Measurements from ENCODE around the gene HYDIN. TPM values are rescaled to one million over a fixed set of nuclear protein-coding genes. Genes with fewer than 3 reads are reported as not detected.
"Not testable (repeated sequence)": the region's sequence is repeated elsewhere in the genome, so short reads cannot be mapped to it uniquely, and the experiment has no call there.

Gene HYDIN
- total RNA-seq, 1 experiment from 2014 or later: 0.50 TPM

GRCh38 chr16:71172481-71173207 is 57.9 kb downstream of the HYDIN start:
- no peak for DNase-seq (ENCODE audit: low read depth, low spot score)
- in situ Hi-C loops (cut with HindIII; ENCODE audit: low pct_unique_long_range_greater_than_20kb, low sequenced_read_pairs): no loop called here

GRCh38 chr16:71161007-71161406 is 69.5 kb downstream of the HYDIN start:
- in situ Hi-C loops (cut with HindIII; ENCODE audit: low pct_unique_long_range_greater_than_20kb, low sequenced_read_pairs): not testable (repeated sequence)

GRCh38 chr16:71157278-71157677 is 73.2 kb downstream of the HYDIN start:
- in situ Hi-C loops (cut with HindIII; ENCODE audit: low pct_unique_long_range_greater_than_20kb, low sequenced_read_pairs); DNase-seq (ENCODE audit: low read depth, low spot score): not testable (repeated sequence)

More at GRCh38 chr16:71161007-71161406, 69.5 kb downstream of the HYDIN start:
- not testable (repeated sequence) for DNase-seq (ENCODE audit: low read depth, low spot score)

- in situ Hi-C loops (cut with HindIII; ENCODE audit: low pct_unique_long_range_greater_than_20kb, low sequenced_read_pairs); DNase-seq (ENCODE audit: low read depth, low spot score): not testable (repeated sequence)
Observed at GRCh38 chr16:71153329-71153728, 77.2 kb downstream of the HYDIN start.

GRCh38 chr16:71151654-71152053 is 78.9 kb downstream of the HYDIN start:
- DNase-seq (ENCODE audit: low read depth, low spot score); in situ Hi-C loops (cut with HindIII; ENCODE audit: low pct_unique_long_range_greater_than_20kb, low sequenced_read_pairs): not testable (repeated sequence)

GRCh38 chr16:71143246-71143645 is 87.3 kb downstream of the HYDIN start:
- DNase-seq (ENCODE audit: low read depth, low spot score); in situ Hi-C loops (cut with HindIII; ENCODE audit: low pct_unique_long_range_greater_than_20kb, low sequenced_read_pairs): not testable (repeated sequence)

DNA sequence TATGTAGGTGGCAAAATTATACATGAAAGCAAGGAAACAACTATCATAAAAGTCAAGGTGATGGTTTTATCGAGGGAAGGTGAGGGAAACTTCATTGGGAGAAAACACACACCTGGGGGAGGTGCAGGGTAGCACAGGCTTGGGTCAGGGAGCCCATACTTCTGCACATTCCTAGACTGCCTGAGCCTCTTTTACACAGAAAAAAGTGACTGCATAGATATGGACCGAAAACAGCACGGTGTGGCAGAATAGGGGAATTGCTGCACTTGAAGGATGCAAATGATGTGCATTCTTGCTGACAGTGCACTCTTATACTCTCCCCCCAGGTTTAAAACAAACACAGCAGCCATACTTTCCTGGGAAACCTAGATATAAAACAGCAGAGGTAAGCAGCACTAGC is 120.0 kb downstream of the HYDIN start:
- in situ Hi-C loops (cut with HindIII; ENCODE audit: low pct_unique_long_range_greater_than_20kb, low sequenced_read_pairs); DNase-seq (ENCODE audit: low read depth, low spot score): not testable (repeated sequence)

DNA sequence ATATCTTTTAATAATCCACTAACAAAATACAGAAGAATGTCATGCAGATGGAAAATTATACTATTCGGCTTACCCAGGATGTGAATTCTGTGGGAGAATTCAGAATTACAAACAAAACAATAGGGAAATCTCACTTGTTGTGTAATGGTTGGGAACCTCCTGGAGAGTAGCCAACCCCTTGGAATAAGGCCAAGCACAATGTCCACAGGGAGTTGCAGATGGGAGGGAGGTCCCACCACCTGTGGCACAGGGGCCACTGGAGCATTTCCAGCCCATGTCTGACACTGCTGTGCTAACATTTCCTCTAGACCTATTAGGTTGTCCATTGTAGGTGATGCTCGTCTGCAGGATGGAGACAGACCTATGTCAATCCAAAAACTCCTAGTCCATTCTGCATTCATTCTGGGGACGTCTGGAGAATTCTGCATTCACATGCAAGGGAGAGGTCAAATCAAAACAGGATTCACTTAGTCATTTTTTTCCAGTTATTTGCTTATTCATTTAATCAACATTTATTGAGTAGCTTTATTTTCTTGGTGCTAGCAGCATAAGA is 120.8 kb downstream of the HYDIN start:
- DNase-seq (ENCODE audit: low read depth, low spot score); in situ Hi-C loops (cut with HindIII; ENCODE audit: low pct_unique_long_range_greater_than_20kb, low sequenced_read_pairs): not testable (repeated sequence)

DNA sequence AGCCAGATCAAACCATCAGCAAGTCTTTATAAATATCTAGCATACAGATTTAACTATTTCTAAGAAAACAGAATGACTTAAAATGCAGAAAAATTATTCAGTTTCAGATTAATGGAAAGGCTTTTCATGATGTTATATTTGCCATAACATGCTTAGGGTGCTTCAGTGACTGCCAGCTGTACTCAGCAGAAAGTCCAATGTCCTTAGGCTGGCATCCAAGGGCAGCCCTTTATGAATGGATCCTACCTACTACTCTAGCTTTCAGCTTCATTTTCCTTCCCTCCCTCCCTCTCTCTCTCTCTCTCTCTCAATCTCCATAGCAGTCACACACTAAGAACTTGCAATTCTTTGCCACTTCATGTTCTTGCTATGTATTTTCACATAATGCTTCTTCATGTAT is 124.6 kb downstream of the HYDIN start:
- in situ Hi-C loops (cut with HindIII; ENCODE audit: low pct_unique_long_range_greater_than_20kb, low sequenced_read_pairs); DNase-seq (ENCODE audit: low read depth, low spot score): not testable (repeated sequence)

DNA sequence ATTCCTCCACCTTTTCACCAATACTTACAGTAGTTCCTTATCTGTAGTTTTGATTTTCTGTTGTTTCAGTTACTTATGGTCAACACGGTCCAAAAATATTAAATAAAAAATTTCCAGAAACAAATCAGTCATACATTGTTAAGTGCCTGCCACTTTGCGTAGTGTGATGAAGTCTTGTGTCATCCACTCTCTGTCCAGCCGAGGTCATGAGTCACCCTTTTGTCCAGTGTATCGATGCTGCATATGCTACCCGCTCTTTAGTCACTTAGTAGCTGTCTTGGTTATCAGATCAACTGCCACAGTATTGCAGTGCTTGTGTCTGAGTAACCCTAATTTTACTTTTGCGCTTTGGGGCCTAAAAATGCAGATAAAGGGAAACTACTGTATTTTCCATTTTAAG is 146.9 kb downstream of the HYDIN start:
- in situ Hi-C loops (cut with HindIII; ENCODE audit: low pct_unique_long_range_greater_than_20kb, low sequenced_read_pairs): not testable (repeated sequence)

DNA sequence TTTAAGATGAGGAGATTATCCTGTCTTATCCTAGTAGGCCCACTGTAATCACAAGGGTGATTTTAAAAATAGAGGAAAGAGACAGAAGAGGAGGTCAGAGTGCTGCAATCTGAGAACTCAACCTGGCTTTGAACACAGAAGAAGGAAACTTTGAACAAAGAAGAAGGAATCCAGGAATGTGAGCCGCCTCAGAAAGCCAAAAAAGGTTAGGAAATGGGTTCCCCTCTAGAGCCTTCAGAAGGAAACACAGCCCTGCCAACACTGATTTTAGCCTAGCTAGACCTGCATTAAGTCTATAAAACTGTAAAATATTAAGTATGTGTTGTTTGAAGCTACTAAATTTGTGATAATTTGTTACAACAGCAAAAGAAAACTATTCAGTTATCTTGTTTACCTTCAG is 149.7 kb downstream of the HYDIN start:
- in situ Hi-C loops (cut with HindIII; ENCODE audit: low pct_unique_long_range_greater_than_20kb, low sequenced_read_pairs); DNase-seq (ENCODE audit: low read depth, low spot score): not testable (repeated sequence)

More for the DNA sequence above, 146.9 kb downstream of the HYDIN start:
- DNase-seq (ENCODE audit: low read depth, low spot score): not testable (repeated sequence)

DNA sequence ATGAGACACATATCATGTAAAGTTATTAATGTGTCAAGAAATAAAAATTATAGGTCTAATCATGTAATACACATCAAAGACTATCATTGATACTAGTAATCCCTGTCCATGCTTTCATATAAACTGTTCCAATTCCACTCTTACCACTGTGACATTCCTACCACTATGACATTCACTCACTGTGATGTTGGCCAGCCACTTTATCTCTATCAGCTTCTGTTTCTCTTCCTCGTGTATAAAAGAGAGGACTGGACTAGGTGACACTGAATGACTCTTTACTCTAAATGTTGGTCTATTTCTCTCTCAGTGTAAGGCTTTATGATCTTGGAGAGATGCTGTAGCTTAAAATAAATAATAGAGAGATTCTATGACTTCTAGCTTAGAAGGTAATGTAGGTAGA is 150.3 kb downstream of the HYDIN start:
- in situ Hi-C loops (cut with HindIII; ENCODE audit: low pct_unique_long_range_greater_than_20kb, low sequenced_read_pairs): not testable (repeated sequence)

DNA sequence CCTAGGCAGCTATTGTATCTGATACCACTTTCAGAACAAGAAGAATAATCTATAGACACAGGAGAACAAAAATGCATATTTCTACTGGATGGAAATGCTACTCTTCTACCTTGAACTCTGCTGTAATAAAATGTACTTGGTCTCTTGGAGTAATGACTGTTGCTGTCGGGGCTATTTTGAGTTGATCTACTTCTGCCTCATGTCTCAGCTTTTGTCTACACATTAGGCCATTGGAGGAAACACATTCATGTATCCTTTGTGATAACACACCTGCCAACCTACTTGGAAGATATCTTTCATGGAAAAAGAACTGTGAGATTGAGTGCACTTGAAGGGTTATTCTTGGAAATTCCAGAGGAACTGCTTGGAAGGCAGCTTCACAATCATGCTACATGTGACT is 159.9 kb downstream of the HYDIN start:
- in situ Hi-C loops (cut with HindIII; ENCODE audit: low pct_unique_long_range_greater_than_20kb, low sequenced_read_pairs); DNase-seq (ENCODE audit: low read depth, low spot score): not testable (repeated sequence)

More for the DNA sequence above, 150.3 kb downstream of the HYDIN start:
- DNase-seq (ENCODE audit: low read depth, low spot score): not testable (repeated sequence)

- DNase-seq (ENCODE audit: low read depth, low spot score); in situ Hi-C loops (cut with HindIII; ENCODE audit: low pct_unique_long_range_greater_than_20kb, low sequenced_read_pairs): not testable (repeated sequence)
Observed at GRCh38 chr16:71069842-71070241, 160.7 kb downstream of the HYDIN start.

DNA sequence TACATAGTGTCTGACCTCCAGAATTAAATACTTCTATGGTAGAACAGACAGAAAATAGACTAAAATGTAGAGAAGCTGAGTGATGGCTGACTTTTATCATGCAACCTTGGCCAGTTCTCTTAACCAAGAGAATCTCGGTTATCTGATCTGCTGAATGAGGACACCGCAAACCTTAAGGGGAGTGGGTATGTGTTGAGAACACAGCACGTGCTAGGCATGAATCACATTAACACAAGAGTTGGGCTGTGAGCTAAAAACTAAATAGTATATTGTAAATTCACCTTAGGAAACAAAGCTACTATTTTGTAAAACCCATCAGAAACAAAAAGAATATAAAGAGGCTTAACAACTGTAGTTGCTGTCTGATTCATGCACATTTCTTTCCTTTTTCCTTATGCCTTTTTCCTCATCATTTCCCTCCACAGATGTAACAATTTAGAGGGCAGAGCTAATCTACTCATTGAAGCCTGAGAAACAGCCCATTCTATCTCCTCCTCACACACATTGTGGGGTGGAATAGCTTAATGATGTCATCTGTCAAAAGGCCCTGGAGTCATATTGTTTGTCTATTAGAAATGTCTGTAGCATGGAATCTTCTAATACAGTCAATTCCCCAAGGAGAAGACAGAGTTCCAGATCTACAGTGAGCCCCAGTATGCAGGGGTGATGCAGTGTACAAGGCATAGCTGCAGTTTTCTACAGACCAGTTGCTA is 176.5 kb downstream of the HYDIN start:
- in situ Hi-C loops (cut with HindIII; ENCODE audit: low pct_unique_long_range_greater_than_20kb, low sequenced_read_pairs): not testable (repeated sequence)
- peak; percentile 41 for DNase-seq (ENCODE audit: low read depth, low spot score)

- in situ Hi-C loops (cut with HindIII; ENCODE audit: low pct_unique_long_range_greater_than_20kb, low sequenced_read_pairs); DNase-seq (ENCODE audit: low read depth, low spot score): not testable (repeated sequence)
Observed at GRCh38 chr16:71050307-71050706, 180.2 kb downstream of the HYDIN start.

DNA sequence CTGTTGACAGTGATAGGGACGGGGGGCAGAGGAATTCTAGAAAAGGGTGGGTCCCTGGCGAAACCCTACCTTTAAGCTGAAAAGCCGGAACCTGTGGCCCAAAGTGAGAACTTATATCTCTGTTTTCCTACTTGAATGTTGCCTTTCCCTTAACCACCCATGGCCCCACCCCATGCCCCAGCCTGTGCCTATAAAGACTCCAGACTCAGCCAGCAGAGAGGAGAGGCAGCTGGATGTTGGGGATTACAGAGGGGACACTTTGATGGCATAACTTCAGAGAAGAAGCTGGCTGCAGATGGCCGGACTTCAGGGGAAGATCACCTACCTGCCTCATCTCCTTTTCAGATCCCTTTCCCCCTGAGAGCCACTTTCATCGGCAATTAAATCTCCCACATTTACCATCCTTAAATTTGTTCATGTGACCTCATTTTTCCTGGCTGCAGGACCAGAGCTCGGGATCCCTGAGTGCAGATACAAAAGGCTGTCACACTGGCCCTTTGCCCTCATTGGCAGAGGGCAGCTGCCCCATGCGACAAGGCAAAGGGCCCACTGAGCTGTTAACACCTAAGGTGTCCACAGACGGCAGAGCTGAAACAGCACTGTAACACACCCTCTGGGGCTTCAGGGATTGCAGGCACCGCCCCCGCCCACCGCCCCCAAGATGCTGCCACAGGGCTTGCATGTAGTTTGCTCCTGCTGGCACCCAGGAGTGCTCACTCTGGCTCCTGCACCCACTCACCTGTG is 191.0 kb downstream of the HYDIN start:
- in situ Hi-C loops (cut with HindIII; ENCODE audit: low pct_unique_long_range_greater_than_20kb, low sequenced_read_pairs); DNase-seq (ENCODE audit: low read depth, low spot score): not testable (repeated sequence)

GRCh38 chr16:71038421-71038820 is 192.1 kb downstream of the HYDIN start:
- DNase-seq (ENCODE audit: low read depth, low spot score): not testable (repeated sequence)

More at GRCh38 chr16:71038421-71038820, 192.1 kb downstream of the HYDIN start:
- in situ Hi-C loops (cut with HindIII; ENCODE audit: low pct_unique_long_range_greater_than_20kb, low sequenced_read_pairs): not testable (repeated sequence)

Measured in SK-MEL-5 (cell line).